Activated T-cell treated with anti-CD3 and anti-CD28 coated beads for 1 hour (primary cell): ENCODE data around the gene SMAD6.

Source experiments
- DNase-seq: peaks from one replicate; pipeline ENCODE4 v3.0.0-alpha.2; 2020; ENCODE audit warnings: low read depth

The SMAD6 gene

GRCh38 chr15:66703540-66703941 lies 1.5 kb downstream of the SMAD6 start:
- DNase-seq, result no peak

DNA sequence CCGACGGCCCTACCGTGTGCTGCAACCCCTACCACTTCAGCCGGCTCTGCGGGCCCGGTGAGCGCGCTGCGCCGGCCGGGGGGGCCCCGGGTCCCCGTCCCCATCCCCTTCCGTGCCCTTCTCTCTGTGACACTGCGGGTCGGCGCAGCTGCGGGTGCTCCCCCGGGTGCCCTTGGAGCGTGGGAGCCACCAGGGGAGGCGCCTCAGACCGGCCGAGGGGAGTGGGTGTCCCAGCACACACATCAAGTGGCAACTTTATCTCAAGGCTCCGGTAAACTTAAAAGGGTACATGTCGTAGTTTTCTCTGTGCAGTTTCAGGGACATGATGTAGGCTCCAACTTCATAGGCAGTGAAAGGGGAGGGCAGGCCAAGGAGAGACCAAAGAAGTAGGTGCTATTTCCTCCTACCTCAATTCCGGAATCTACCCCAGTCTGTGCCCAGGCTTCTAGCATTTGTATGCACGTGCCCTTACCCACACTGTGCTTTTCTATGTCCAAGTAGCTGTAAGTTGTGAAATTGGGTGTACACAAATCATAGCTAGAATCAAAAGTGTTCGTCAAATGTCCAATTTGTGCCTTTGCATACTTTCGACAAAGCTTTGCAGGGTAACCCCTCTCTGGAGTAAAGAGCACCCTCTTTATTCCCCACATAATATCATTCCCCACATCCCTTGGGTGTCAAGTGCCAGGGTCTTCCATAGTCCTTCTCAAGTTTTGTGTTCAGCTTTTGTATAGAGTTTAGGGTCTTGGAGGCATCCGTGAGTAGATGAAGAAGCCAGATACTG lies 2.2 kb downstream of the SMAD6 start:
- DNase-seq, result no peak

- no peak for DNase-seq
Measured at GRCh38 chr15:66704803-66705153, 2.7 kb downstream of the SMAD6 start.

DNA sequence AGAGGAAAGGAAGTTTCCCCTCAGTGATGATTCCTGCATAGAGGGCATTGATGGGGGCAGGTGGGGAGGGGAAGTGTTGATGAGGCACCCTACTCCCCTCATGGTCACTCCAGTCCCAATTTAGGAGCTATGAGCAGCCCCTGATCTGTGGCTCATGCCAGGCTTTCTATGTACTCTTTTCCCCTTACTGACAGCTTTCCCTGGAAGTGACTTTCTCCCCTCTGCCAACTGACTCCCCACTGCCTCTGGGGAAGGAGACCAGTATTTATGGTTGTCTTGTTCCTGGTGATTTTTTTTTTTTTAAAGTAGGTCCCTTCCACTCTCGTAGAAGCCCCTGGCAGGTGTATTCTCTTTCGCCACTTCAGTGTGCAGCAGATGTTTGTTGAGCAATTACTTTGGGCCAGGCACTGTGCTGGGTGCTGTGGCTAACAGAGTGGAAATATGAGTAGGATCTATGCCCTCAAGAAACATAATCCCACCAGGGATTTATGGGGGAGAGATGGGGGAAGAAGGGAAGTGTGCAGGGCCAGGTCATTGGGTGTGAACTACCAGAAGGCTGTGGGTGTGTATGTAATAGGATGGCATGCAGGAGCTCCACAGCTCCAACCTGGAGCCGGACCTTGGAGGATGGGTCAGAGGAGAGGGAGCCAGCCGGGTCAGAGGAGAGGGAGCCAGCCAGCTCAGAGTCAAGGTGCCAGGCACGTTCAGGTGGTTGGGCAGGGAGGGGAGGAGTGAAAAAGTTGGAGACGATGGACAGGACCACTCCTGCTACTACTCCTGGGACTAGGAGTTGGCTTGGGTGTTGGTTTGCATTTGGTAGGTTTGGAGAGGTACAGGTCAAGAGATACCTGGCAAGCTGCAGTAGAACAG lies 3.5 kb downstream of the SMAD6 start:
- DNase-seq, result no peak

DNA sequence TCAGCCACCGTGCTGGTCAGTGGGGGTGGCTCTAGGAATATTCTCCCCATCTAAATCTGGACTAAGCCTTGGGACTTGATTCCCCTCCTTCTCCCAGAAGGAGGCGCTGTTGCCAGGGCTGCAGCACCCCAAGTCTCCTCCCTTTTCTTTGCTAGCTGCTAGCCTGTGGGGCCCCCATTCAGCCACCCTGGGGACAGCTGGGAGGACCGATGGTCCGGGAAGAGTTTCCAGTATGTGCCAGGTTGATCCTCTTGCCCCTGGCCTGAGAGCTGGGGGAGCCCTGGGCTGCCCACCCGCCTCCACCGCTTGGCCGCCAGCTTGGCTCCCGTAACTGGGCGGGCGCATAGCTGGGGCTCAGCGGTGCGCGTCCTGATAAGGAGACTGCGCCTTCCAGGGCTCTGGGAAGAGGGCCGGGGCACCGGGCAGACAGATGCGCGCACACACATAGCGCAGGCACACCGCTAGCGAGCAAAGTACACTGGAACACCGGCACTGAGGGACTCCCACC lies 4.2 kb downstream of the SMAD6 start:
- DNase-seq, result no peak

DNA sequence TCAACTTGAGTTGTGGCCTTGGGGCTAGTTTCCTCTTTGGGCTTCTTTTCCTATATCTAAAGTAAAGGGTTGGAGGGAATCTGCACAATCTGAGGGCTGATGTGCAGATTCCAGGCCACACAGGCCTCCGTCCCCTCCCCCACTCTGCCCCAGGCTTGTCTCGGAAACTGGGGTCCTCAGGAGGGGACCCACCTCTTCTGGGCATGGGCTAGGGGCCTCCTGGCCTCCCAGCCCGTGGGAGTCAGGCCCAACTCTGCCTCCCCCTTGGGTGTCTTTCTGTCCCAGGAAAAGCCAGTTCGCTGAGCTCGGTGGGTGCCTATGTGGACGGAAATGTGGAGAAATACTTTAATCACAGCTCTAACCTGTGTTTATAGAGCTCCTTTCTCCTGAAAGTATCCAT lies 4.8 kb downstream of the SMAD6 start:
- no peak for DNase-seq

DNA sequence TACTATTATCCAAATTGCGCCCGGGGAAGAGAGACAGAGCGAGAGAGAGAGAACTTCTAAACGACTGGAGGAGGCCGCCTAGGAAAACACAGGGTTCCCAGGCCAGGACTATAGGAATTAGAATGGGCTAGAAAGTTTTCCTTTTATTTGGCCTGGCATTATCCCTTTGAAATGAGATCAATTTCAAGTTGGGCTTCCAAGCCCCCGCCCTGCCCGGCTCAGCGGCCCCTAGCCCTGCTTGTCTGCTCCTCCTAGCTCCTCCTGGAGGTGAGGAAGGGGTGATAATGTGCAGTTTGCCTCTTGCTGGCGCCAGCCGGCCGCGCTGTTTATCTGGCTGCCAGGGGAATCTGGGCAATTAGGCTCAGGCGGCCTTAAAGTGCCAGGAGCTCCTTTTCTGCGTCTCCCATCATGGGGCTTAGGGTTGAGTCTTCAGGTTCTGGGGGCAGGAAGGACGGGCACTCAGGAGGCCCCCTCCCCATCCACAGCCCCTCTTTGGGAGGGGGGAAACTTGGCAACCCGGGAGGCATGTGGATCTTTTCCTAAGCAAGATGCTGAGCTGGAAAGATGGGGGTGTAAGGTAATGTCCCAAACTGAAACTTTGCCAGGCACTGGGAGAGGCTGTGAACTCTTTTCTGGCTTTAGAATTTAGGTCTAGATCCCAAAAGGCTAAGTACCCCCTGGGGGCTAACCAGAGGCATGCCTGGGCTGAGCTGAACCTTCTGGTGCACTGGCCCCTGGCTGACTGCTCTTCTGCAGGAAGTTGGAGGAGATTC lies 5.5 kb downstream of the SMAD6 start:
- no peak for DNase-seq

DNA sequence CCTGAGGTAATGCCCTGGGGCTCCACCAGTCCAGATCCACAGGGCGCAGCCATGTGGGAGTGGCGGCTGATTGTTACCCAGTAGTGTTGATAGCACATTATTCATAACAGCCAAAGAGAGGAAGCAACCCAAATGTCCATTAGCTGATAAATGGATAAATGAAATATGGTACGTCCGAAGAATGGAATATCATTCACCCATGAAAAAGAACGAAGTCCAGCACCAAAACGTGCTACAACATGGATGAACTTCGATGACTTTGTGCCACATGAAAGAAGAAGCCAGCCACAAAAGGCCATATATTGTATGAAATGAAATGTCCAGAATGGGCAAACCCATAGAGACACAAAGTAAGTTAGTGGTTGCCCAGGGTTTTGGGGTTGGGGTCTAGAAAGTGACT lies 6.4 kb downstream of the SMAD6 start:
- DNase-seq, result no peak

DNA sequence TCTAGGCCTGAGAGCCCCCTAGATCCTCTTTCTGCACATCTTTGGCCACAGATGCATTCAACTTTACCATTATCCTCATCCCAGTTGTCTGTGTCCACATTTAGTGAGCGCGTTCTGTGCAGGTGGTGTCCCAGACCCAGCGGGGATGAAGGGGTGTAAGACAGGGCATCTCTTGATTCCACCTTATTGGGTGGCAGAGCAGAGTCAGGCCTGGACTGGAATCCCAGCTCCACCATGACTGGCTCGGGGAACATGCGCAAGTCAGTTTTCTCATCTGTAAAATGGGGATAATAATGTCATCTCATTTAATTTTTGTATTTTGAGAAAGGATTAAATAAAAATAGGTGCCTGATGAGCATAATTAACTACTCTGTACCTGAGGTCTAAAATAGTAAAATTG lies 7.8 kb downstream of the SMAD6 start:
- no peak for DNase-seq

- DNase-seq, result no peak
Measured at GRCh38 chr15:66711260-66711659, 9.2 kb downstream of the SMAD6 start.

DNA sequence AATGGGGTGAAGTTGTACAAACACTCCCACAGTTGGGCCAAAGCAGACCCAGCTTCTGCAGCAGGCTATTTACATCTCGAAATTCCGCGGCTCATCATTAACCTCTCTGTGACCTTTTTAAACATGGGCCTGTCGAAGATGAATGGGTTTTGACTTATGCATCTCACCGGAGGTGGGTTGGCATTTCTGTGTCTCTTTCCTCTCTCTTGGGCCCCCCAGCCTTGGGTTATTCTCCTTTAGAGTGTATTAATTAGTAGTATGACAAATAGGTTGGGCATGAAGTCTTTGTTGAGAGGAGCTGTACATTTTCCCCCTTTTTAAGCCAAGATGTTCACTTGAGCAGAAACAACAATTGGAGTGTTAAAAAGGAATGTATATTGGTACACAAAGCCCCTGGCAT lies 9.8 kb downstream of the SMAD6 start:
- no peak for DNase-seq

- DNase-seq, result no peak
Measured at GRCh38 chr15:66713843-66714508, 11.9 kb downstream of the SMAD6 start.

- DNase-seq, result no peak
Measured at GRCh38 chr15:66714543-66714981, 12.5 kb downstream of the SMAD6 start.

DNA sequence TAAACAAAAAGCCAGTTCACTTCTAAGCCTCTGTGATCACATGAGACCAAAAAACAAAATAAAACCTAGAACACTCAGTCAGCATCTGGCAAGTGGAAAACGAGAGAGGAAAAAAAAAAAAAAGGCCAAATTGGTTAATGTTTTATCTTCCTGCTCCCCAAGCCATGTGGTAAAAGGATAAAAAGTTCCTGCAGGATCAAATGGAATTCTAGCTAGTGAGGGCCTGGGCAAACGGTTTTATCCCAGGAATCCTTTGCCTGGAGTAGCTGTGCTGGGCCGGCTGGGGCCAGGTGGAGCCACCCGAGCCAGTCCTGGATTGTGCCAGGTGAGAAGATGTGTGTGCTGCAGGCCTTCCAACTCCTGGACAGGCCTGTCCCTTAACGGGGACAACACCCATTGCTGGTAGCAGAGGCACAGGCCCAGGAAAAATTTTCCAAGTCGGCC lies 13.2 kb downstream of the SMAD6 start:
- DNase-seq, result no peak

GRCh38 chr15:66715720-66716655 lies 14.0 kb downstream of the SMAD6 start:
- no peak for DNase-seq

DNA sequence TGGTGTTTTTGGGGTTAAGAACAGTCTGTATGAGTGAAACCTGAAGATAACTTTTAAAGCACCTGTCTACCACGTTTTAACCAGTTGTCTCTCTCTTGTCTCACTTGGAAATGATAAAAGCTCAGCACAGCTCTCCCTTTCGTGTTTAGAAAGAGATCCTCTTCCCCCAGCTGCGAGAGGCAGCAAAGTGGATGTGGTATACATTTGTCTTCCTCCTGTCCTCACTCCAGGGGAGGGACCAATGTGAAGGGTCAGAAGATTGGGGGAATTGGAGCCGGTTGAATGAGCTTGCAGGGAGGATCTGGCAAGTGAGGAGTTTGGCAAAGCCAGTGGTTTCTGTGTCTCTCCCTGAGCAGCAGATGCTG lies 14.6 kb downstream of the SMAD6 start:
- no peak for DNase-seq

GRCh38 chr15:66718220-66718988 lies 16.4 kb downstream of the SMAD6 start:
- no peak for DNase-seq

- no peak for DNase-seq
Measured at GRCh38 chr15:66719471-66719870, 17.4 kb downstream of the SMAD6 start.

DNA sequence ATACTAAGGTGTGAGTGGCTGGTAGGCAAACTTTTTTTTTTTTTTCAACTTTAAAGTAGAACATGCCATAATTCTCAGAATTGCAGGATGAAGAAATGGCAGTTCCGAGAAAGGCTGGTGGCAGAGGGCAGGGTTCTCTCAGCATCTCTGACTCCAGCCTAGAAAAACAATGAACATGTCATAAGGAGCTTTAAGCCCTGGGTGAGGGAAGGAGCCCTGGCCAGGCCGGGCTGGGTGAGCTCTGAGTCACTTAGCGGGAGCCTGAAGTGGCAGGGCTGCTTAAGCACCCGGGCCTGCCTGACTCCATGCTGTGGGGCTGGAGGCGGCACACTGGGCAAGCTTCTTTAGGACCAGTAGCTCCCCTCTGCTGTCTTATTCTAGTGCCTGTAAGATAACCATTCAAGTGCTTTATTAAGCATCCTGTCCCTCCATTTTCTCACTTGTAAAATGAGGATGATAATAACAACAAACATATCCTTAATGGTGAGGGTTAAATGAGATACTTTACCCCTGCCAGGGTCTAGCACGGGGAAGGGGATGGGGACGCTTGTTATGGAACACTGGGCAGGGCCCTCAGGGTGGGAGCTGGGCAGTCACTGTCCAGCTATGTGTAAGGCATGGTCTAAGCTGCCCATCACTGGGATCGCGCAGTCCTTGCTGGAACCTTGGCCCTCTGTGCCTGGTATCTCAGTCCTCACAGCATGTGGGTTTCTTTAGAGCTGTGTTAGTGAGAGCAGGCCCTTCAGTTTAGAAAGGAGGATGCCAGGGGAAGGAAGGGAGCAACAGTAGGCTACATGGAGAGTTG lies 18.4 kb downstream of the SMAD6 start:
- DNase-seq, result no peak
